ENCODE results near the gene MZB1. TPM values are rescaled to one million over a fixed set of nuclear protein-coding genes. Genes with fewer than 3 reads are reported as not detected.

MZB1 gene
- total RNA-seq, 6 experiments from 2014 or later = 0.14 to 0.20 TPM; not detected in 4

GRCh38 chr5:139382807-139383206, 6.9 kb downstream of the MZB1 start:
- TF ChIP-seq, protein P1, sequence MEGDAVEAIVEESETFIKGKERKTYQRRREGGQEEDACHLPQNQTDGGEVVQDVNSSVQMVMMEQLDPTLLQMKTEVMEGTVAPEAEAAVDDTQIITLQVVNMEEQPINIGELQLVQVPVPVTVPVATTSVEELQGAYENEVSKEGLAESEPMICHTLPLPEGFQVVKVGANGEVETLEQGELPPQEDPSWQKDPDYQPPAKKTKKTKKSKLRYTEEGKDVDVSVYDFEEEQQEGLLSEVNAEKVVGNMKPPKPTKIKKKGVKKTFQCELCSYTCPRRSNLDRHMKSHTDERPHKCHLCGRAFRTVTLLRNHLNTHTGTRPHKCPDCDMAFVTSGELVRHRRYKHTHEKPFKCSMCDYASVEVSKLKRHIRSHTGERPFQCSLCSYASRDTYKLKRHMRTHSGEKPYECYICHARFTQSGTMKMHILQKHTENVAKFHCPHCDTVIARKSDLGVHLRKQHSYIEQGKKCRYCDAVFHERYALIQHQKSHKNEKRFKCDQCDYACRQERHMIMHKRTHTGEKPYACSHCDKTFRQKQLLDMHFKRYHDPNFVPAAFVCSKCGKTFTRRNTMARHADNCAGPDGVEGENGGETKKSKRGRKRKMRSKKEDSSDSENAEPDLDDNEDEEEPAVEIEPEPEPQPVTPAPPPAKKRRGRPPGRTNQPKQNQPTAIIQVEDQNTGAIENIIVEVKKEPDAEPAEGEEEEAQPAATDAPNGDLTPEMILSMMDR (IDR thresholded peaks at IDR 0.05) = no peak
- Mint-ChIP-seq H3K9me3 (no peaks in the 10 kb centered on the region), H3K36me3 (ENCODE audit: low read depth) (no peaks in the 10 kb centered on the region), H3K4me3 (no peak overlapping the region), H3K27ac (no peak overlapping the region), H3K27me3 (ENCODE audit: insufficient read depth) (no peaks in the 10 kb centered on the region; the same call in none of the 2 replicates), H3K4me1 (ENCODE audit: low read depth) (peaks cover 22% of the 10 kb centered on the region)
- no peak for DNase-seq

DNA sequence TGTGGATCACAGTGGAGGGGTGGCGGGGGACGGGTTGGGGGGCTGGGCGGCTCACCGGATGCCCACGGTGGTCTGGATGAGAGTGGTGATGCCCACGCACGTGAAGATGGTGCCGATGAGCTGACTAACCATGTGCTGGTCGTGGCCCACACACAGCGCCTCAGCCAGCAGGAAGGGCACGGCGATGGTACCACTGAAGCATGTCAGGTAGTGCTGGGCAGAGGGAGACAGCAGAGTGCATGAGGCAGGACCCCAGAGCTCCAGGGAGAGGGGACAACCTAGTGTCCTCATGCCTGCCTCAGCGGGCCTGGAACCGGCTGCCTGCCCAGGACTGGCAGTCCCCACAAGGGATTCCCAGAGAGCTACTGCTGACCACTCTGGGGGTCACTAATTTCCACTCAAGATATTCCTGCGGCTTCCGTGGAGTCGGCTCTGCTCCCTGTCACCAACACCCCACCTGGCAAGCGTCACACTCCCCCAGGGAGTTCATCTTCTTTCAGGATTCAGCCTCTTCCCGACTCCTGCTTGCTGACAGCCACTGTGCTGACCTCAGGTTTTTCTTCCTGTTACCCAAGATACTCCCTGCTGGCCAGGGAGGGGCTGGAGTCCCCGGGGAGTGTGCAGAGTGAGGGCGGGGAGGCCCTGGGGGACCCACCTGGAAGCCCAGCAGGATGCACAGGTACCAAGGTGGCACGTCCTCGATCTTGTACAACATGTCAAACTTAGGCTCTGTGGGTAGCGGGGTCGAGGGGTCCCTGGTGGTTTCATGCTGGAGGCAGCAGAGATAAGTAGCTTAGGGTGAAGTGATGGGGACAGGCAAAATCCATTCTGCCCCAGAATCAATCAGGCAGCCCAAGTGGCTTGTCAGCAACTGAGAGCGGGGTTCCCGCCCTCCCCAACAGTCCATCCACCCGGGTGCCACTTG, 7.6 kb downstream of the MZB1 start:
- Mint-ChIP-seq H3K4me1 (ENCODE audit: low read depth) (peaks cover 22% of the 10 kb centered on the region), H3K27me3 (ENCODE audit: insufficient read depth) (no peaks in the 10 kb centered on the region; the same call in none of the 2 replicates), H3K9me3 (no peaks in the 10 kb centered on the region), H3K27ac (no peak overlapping the region), H3K4me3 (no peak overlapping the region), H3K36me3 (ENCODE audit: low read depth) (0 out of 2 replicates have a peak, but pooled peaks cover 7% of the 10 kb centered on the region)
- DNase-seq = no peak
- TF ChIP-seq, protein P1 (IDR thresholded peaks at IDR 0.05) = no peak

GRCh38 chr5:139379626-139380449, 9.9 kb downstream of the MZB1 start:
- H3K27ac Mint-ChIP-seq = no peak overlapping the region
- TF ChIP-seq, protein P1 (IDR thresholded peaks at IDR 0.05) = no peak
- no peaks in the 10 kb centered on the region; the same call in none of the 2 replicates for H3K27me3 Mint-ChIP-seq (ENCODE audit: insufficient read depth)
- H3K4me3 Mint-ChIP-seq = no peak overlapping the region
- H3K9me3 Mint-ChIP-seq = no peaks in the 10 kb centered on the region
- peaks cover 7% of the 10 kb centered on the region for H3K4me1 Mint-ChIP-seq (ENCODE audit: low read depth)
- H3K36me3 Mint-ChIP-seq (ENCODE audit: low read depth) = peaks cover 13% of the 10 kb centered on the region
- no peak for DNase-seq

- Mint-ChIP-seq H3K36me3 (ENCODE audit: low read depth) (peaks cover 16% of the 10 kb centered on the region), H3K4me3 (no peak overlapping the region), H3K4me1 (ENCODE audit: low read depth) (peaks cover 1% of the 10 kb centered on the region), H3K27ac (no peak overlapping the region), H3K9me3 (no peaks in the 10 kb centered on the region), H3K27me3 (ENCODE audit: insufficient read depth) (no peaks in the 10 kb centered on the region; the same call in none of the 2 replicates)
- TF ChIP-seq, protein P1 (IDR thresholded peaks at IDR 0.05) = no peak
- DNase-seq = no peak
Measured at GRCh38 chr5:139378941-139379361, 10.8 kb downstream of the MZB1 start.

DNA sequence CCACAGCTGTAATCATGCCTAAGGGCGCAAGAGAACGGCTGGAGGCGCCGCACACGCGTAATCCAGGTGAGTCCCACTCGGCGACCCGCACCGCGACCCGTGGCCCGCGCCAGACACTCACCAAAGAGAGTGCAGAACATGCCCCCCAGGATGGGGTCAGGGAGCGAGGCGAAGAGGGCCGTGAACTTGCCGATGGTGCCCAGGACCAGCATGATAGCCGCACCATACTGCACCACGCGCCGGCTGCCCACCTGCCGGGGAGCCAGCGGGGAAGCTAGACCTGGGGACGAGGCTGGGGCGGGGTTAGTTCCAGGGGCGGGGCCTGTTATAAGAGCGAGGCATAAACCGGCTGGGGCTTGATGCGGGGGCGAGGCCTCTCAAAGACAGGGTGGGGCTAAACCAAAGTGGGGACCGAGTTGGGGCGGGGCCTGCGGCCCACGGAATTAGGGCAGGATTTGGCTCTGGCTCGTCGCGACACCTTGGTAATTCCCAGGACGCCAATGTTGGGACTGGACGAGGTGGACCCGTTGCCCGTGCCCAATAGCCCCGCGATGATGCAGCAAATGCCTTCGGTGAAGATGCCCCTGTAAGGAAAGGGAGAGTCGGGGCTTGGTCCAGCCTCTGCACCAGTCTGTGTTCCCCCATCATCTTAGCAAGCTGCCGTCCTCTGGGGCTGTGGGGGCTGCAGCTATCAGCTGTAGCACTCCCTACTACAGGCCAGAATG, 11.4 kb downstream of the MZB1 start:
- Mint-ChIP-seq H3K4me3 (no peak overlapping the region), H3K4me1 (ENCODE audit: low read depth) (peaks cover 8% of the 10 kb centered on the region)
- TF ChIP-seq, protein P1 (IDR thresholded peaks at IDR 0.05) = no peak

More for the DNA sequence above, 11.4 kb downstream of the MZB1 start:
- Mint-ChIP-seq H3K9me3 (no peaks in the 10 kb centered on the region), H3K36me3 (ENCODE audit: low read depth) (peaks cover 23% of the 10 kb centered on the region), H3K27ac (no peak overlapping the region), H3K27me3 (ENCODE audit: insufficient read depth) (no peaks in the 10 kb centered on the region; the same call in none of the 2 replicates)
- DNase-seq = no peak

Data from HFFc6 (cell line).